GM13976 (cell line): ENCODE measurements around the gene SUN3.

Experiments used
- DNase-seq: peaks from one replicate; pipeline ENCODE4 v3.0.0; 2012; ENCODE audit warnings: low spot score
- CTCF ChIP-seq: IDR thresholded peaks from 2 replicates; pipeline ENCODE4 v1.5.1; 2012; ENCODE audit warnings: borderline replicate concordance, mild to moderate bottlenecking; ENCODE audit not compliant: insufficient read depth; ENCODE audit errors: extremely low read depth, missing control alignments, control extremely low read depth
- in situ Hi-C: fragments of 300-500 bp; cut with MboI; formaldehyde crosslinking; loops from one replicate; pipeline ENCODE4 v1.12.0; 2022; ENCODE audit warnings: low sequenced_read_pairs, mixed read lengths, inconsistent platforms; ENCODE audit not compliant: unreplicated experiment

Gene SUN3

DNA sequence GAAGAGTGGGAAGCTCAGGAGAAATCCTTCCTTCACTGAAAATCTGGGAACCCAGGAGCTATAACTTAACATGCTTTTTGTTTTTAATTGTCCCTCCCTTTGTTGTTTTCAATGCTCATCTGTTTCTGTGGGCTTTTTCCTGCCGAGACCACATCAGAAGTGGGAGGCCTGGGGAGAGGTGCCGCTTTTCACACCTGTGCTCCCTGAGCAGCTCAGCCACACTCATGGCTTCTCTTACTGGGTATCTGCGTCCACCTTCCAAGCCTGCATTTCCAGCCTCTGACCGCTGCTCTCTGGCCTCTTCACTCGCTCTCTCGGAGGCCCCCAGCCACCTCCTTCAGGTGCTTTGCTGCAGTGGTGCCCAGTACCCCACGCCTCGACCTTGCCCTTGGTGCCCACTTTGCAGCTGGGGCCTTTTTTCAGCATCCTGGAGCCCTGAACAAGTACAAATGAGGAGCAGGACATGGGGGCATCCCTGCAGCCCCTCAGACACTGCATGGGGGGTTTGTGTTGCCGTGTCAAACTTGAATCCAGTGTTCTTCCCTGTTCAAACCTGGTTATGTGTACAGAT, 16.4 kb upstream of the SUN3 start:
- TF ChIP-seq CTCF = no peak
- no peak for DNase-seq
- in situ Hi-C loops = no loop called here

- no peak for TF ChIP-seq CTCF
- in situ Hi-C loops = no loop called here
- DNase-seq = no peak
Observed at GRCh38 chr7:48042636-48043035, 13.7 kb upstream of the SUN3 start.

- in situ Hi-C loops = no loop called here
- no peak for DNase-seq
- no peak for TF ChIP-seq CTCF
Observed at GRCh38 chr7:48042216-48042615, 13.3 kb upstream of the SUN3 start.

GRCh38 chr7:48041653-48041970, 12.7 kb upstream of the SUN3 start:
- no peak for DNase-seq
- in situ Hi-C loops = no loop called here
- TF ChIP-seq CTCF = no peak

- in situ Hi-C loops = no loop called here
- no peak for DNase-seq
- no peak for TF ChIP-seq CTCF
Observed at GRCh38 chr7:48040944-48041652, 12.2 kb upstream of the SUN3 start.

GRCh38 chr7:48038815-48039506, 10.1 kb upstream of the SUN3 start:
- no peak for TF ChIP-seq CTCF
- in situ Hi-C loops = no loop called here
- no peak for DNase-seq
